SK-N-MC (cell line): ENCODE measurements around the gene NVL.
"Not testable (repeated sequence)": the region's sequence is repeated elsewhere in the genome, so short reads cannot be mapped to it uniquely, and the experiment has no call there.

Experiments used
- DNase-seq: peaks from one replicate; pipeline ENCODE4 v3.0.0-alpha.2; 2011; ENCODE audit warnings: low read depth, low spot score
- H3K27ac ChIP-seq: fragments of 200-600 bp; sonication (generic); 2 replicates; pipeline ENCODE4 v1.5.1; 2016; ENCODE audit warnings: mixed run types
- H3K36me3 ChIP-seq: fragments of 200-600 bp; sonication (generic); 2 replicates; pipeline ENCODE4 v1.6.1; 2017; ENCODE audit warnings: antibody characterized with exemption, low read length, mixed read lengths; ENCODE audit not compliant: insufficient read depth
- H3K4me3 ChIP-seq: fragments of 200-600 bp; sonication (generic); 2 replicates; pipeline ENCODE4 v1.5.1; 2016
- H3K9ac ChIP-seq: fragments of 200-600 bp; sonication (generic); 2 replicates; pipeline ENCODE4 v1.8.0; 2017; ENCODE audit warnings: mixed run types, mixed read lengths; ENCODE audit not compliant: insufficient read length
- H3K9me3 ChIP-seq: fragments of 200-600 bp; sonication (generic); 2 replicates; pipeline ENCODE4 v1.6.1; 2017; ENCODE audit warnings: low read depth, mild to moderate bottlenecking, antibody characterized with exemption, low read length, moderate library complexity, mixed read lengths
- EZH2 ChIP-seq: fragments of 200-600 bp; sonication (generic); IDR thresholded peaks from one replicate; pipeline ENCODE4 v1.6.1; 2017; ENCODE audit warnings: antibody characterized with exemption
- FOXP2 ChIP-seq: optimal IDR thresholded peaks from 2 replicates; pipeline ENCODE3; 2011; ENCODE audit warnings: mild to moderate bottlenecking, moderate library complexity; ENCODE audit not compliant: insufficient read depth; ENCODE audit errors: extremely low read length, control extremely low read depth
- POLR2AphosphoS5 ChIP-seq: IDR thresholded peaks from 2 replicates; pipeline ENCODE4 v1.6.1; 2012; ENCODE audit warnings: mild to moderate bottlenecking, low read depth, low read length, borderline replicate concordance

NVL gene

DNA sequence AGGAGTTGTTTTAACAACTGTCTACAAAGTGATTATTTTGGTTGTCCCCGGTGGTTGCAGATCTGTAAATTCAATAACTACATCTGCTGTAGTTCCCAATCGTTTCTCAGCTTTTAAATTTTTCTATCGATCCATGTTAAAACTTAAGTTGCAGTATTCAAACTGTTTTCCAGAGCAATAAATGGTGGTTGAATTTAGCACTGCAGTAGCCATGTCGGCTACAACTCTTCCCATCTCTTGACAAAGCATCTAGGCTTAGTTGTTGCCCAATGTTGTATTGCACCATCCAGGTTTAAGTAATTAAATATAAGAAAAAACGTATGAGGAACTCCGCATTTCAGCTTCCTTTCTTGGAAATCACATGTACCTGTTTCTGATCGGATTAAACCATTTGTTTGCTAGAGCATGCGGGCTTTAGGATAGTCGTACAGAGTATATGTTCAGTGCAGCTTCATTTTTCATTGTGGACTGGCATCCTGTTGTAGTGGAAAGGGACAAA lies 27.7 kb upstream of the NVL start:
- H3K4me3 ChIP-seq, result peak overlapping the region; percentile 82
- DNase-seq, result no peak
- no peak for TF ChIP-seq POLR2AphosphoS5
- TF ChIP-seq EZH2, result no peak
- no peak for TF ChIP-seq FOXP2
- H3K9ac ChIP-seq, result peak overlapping the region; percentile 78
- no peak overlapping the region for H3K27ac ChIP-seq
- no peaks in the 10 kb centered on the region for H3K9me3 ChIP-seq
- H3K36me3 ChIP-seq, result peaks cover 11% of the 10 kb centered on the region

DNA sequence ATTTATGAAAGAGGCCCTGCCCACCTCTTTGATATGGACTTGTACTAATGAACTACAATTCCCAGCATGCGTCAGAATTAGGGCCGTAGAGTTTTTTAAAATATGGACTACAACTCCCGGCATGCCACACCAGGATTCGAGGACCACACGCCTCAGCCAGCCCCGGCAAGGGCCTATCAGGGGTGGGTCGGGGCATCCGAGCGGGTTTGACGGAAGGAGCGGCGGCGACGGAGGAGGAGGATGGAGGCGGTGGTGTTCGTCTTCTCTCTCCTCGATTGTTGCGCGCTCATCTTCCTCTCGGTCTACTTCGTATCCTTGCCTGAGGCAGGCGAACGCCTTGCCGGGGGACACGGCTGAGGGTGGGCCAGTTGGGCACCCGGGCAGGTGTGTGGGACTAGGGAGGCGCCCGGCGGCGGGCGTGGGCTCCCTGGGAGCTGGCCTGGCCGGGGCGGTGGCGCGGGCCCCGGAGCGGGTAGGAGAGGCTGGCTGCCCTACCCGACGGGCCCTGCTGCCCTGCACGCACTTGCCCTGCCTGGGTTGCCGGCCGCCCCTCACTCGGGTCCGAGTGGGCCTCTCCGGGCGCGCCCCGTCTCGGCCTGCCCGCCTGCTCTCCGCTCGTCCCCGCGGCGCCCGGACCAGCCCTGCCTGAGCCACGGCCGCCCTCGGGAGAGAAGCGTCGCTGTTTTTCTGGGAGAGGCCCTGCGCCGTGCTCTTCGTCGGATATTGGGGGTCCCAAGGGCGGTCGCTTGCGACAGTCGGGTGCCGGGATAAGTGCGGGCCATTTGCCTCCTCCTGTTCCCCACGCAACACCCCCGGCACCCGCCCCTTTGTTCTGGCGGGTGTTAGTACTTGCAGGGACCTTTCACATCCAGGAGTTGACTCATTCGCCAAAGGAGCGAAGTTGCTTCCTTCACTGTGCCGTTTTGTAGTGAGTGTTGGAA lies 27.0 kb upstream of the NVL start, which contains the start of gene CNIH4:
CNIH4 (plus strand) TSS at position 195 of the 941 bp plus-strand sequence; CDS start at position 241, 46 bp downstream.
- DNase-seq, result peak; percentile 90
- Histone ChIP-seq H3K9ac (peak within 1 kb of the TSS; percentile 78), H3K36me3 (peaks cover 9% of the 10 kb centered on the region), H3K9me3 (no peaks in the 10 kb centered on the region), H3K4me3 (peak within 1 kb of the TSS; percentile 82), H3K27ac (no peak within 1 kb of the TSS)
- TF ChIP-seq FOXP2 (no peak), POLR2AphosphoS5 (peak; percentile 94)

DNA sequence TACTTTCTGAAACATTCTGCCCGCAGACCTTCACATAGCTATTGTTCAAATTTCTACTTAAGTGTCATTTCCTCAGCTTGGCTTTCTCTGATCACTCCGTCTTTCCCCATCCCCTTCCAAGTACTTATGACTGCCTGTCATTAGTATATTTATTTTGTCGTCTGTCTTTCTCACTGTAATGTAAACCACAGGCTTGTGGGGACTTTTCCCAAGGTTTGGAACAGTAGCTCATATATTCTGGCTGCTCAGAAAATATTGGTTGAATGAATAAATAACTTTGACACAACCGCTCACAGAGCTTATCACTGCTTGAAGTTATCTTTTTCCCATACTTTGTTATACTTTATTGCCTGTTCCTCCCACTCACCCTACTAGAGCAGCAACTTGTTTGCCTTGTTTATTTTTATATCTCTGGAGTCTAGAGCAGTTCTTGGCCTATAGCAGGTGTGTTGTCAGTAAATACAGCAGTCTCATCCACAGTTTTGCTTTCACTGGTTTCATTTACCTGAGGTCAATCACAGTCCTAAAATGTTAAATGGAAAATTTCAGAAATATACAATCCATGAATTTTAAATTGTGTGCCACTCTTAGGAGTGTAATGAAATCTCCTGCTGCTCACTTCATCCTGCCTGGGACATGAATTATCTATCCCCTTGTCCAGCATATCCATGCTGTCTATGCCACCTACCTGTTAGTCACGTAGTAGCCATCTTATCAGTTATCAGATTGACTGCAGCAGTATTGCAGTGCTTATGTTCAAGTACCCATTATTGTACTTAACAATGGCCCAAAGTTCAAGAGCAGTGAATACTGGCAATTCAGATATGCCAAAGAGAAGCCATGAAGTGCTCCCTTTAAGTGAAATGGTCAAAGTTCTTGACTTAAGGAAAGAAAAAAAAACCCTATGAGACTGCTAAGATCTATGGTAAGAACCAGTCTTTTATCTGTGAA lies 24.3 kb upstream of the NVL start:
- Histone ChIP-seq H3K27ac (no peak overlapping the region), H3K4me3 (no peak overlapping the region), H3K9me3 (no peaks in the 10 kb centered on the region), H3K36me3 (no peaks in the 10 kb centered on the region), H3K9ac (no peak overlapping the region)
- no peak for DNase-seq
- TF ChIP-seq EZH2 (no peak), FOXP2 (no peak), POLR2AphosphoS5 (no peak)

DNA sequence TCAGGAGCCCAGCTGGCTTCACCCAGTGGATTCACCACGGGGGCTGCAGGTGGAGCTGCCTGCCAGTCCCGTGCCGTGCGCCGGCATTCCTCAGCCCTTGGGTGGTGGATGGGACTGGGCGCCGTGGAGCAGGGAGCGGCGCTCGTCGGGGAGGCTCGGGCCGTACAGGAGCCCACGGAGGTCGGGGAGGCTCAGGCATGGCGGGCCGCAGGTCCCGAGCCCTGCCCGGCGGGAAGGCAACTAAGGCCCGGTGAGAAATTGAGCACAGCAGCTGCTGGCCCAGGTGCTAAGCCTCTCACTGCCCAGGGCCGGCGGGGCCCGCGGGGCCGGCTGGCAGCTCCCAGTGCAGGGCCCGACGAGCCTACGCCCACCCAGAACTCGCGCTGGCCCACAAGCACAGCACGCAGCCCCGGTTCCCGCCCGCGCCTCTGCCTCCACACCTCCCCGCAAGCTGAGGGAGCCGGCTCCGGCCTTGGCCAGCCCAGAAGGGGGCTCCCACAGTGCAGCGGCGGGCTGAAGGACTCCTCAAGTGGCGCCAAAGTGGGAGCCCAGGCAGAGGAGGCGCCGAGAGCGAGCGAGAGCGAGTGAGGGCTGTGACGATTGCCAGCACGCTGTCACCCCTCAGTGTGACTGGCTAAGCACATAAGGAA lies 22.6 kb upstream of the NVL start:
- not testable (repeated sequence) for H3K9ac ChIP-seq, DNase-seq, H3K27ac ChIP-seq, H3K9me3 ChIP-seq, H3K4me3 ChIP-seq, H3K36me3 ChIP-seq

DNA sequence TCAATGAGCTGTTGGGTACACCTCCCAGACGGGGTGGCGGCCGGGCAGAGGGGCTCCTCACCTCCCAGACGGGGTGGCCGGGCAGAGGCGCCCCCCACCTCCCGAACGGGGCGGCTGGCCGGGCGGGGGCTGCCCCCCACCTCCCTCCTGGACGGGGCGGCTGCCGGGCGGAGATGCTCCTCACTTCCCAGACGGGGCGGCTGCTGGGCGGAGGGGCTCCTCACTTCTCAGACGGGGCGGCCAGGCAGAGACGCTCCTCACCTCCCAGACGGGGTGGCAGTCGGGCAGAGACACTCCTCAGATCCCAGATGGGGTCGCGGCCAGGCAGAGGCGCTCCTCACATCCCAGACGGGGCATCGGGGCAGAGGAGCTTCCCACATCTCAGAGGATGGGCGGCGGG lies 19.7 kb upstream of the NVL start:
- not testable (repeated sequence) for H3K27ac ChIP-seq, DNase-seq, H3K9me3 ChIP-seq, H3K9ac ChIP-seq, H3K36me3 ChIP-seq, H3K4me3 ChIP-seq

DNA sequence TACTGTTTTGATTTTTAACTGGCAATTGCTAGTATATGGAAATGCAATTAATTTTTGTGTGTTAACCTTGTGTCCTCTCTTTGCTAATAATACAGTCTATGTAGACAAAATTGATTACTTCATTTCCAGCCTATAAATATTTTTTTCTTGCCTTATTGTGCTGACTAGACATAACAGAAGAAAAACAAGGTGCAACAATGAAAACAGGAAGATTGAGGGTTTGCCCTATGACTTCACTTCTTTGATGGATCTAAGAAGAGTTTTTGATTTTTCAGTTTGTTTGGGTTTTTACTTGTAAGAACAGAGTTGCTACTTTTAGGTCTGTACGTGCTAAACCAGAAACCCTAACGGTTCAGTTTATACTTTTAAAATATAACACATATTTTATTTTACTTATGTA lies 18.2 kb upstream of the NVL start:
- H3K36me3 ChIP-seq, result no peaks in the 10 kb centered on the region
- TF ChIP-seq EZH2 (no peak), POLR2AphosphoS5 (no peak), FOXP2 (no peak)
- H3K4me3 ChIP-seq, result no peak overlapping the region
- no peak overlapping the region for H3K27ac ChIP-seq
- no peak overlapping the region for H3K9ac ChIP-seq
- no peak for DNase-seq
- H3K9me3 ChIP-seq, result peaks cover 5% of the 10 kb centered on the region; the same call in 1 of the 2 replicates

DNA sequence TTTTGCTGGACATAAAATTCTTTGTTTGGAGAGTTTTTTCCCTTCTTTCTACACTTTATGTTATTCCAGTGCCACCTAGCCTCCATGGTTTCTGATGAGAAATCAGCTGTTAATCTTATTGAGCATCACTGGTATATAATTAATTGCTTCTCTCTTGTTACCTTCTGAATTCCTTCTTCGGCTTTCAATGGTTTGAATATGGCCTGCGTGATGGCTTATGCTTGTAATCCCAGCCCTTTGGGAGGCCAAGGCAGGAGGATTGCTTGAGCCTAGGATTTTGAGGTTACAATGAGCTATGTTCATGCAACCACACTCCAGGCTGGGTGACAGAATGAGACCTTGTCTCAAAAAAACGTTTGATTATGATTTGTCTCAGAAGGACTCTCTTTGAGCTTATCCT lies 13.7 kb upstream of the NVL start:
- no peak for TF ChIP-seq POLR2AphosphoS5
- H3K4me3 ChIP-seq, result no peak overlapping the region
- no peak for DNase-seq
- peaks cover 9% of the 10 kb centered on the region; the same call in 1 of the 2 replicates for H3K9me3 ChIP-seq
- no peak overlapping the region for H3K9ac ChIP-seq
- no peaks in the 10 kb centered on the region for H3K36me3 ChIP-seq
- no peak overlapping the region for H3K27ac ChIP-seq

DNA sequence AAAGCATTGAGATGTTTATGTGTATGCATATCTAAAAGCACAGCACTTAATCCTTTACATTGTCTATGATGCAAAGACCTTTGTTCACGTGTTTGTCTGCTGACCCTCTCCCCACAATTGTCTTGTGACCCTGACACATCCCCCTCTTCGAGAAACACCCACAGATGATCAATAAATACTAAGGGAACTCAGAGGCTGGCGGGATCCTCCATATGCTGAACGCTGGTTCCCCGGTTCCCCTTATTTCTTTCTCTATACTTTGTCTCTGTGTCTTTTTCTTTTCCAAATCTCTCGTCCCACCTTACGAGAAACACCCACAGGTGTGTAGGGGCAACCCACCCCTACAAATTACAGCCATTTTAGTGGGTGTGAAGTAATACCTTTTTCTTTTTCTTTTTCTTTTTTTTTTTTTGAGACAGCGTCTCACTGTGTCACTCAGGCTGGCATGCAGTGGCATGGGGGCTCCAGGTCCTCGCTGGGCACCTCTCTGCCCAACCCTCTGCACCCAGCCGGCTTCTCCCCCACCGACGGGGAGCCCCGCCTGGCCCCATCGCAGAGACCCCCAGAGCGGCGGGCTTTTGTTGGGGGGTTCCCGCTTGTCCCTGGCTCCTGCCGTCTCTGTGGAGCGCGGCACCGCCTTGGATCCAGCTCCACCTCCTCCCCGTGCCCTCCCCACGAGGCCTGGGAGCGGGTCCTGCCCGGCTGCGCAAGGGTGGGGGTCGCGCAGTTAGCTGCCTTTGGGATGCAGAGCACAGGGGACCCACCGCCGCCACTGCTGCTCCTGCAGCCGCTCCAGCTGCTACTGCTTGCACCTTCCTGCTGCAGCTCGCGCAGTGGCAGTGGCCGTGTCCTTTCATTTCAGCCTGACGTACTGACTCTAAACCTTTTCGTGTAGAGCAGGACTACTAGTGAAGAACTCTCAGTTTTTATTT lies 10.7 kb upstream of the NVL start:
- DNase-seq, H3K27ac ChIP-seq, H3K36me3 ChIP-seq, H3K9me3 ChIP-seq, H3K4me3 ChIP-seq, H3K9ac ChIP-seq: not testable (repeated sequence)
